Measurements from ENCODE around the gene SIAE.

- TF ChIP-seq POLR2AphosphoS5 (IDR thresholded peaks at IDR 0.05) (no peak), CTCF (IDR thresholded peaks at IDR 0.05) (no peak), POLR2A (IDR thresholded peaks at IDR 0.05) (no peak)
Observed at GRCh38 chr11:124639186-124639585, 34.4 kb downstream of the SIAE start.
